Neural crest cell (in vitro differentiated cells): ENCODE results near the gene GPR78. TPM values are rescaled to one million over a fixed set of nuclear protein-coding genes. Genes with fewer than 3 reads are reported as not detected.

Experiments
- DNase-seq: peaks from one replicate; pipeline ENCODE4 v3.0.0; 2021; ENCODE audit warnings: low read depth, mixed read lengths, low spot score
- H3K27ac Mint-ChIP-seq: one replicate; pipeline ENCODE4 v1.8.0; 2021; ENCODE audit warnings: mild to moderate bottlenecking, mixed read lengths; ENCODE audit not compliant: unreplicated experiment
- H3K27me3 Mint-ChIP-seq: 2 replicates; pipeline ENCODE4 v1.8.0; 2021; ENCODE audit warnings: low read depth, mild to moderate bottlenecking, mixed read lengths
- H3K36me3 Mint-ChIP-seq: 2 replicates; pipeline ENCODE4 v1.8.0; 2021; ENCODE audit warnings: low read depth, mild to moderate bottlenecking, mixed read lengths
- H3K4me1 Mint-ChIP-seq: 2 replicates; pipeline ENCODE4 v1.8.0; 2021; ENCODE audit warnings: mixed read lengths
- H3K4me3 Mint-ChIP-seq: one replicate; pipeline ENCODE4 v1.8.0; 2021; ENCODE audit warnings: mild to moderate bottlenecking, mixed read lengths
- H3K9me3 Mint-ChIP-seq: 2 replicates; pipeline ENCODE4 v1.8.0; 2021; ENCODE audit warnings: mixed read lengths
- CTCF ChIP-seq: fragments of 200-600 bp; sonication (generic); conservative IDR thresholded peaks from 2 replicates; pipeline ENCODE4 v1.5.0; 2021; ENCODE audit warnings: antibody characterized with exemption, mild to moderate bottlenecking
- total RNA-seq: library from RNA; stranded (reverse); gene quantifications from 2 replicates; pipeline ENCODE4 v1.2.1, GENCODE V29; 2021

Gene GPR78
- total RNA-seq, 1 donor from 2014 or later, result not detected

GRCh38 chr4:8605289-8605688 lies 25.1 kb downstream of the GPR78 start:
- H3K27ac Mint-ChIP-seq, result no peak overlapping the region
- no peaks in the 10 kb centered on the region for H3K36me3 Mint-ChIP-seq
- no peaks in the 10 kb centered on the region for H3K9me3 Mint-ChIP-seq
- no peaks in the 10 kb centered on the region for H3K4me1 Mint-ChIP-seq
- no peak for DNase-seq
- no peak for TF ChIP-seq CTCF
- H3K4me3 Mint-ChIP-seq, result no peak overlapping the region
- peaks cover 14% of the 10 kb centered on the region for H3K27me3 Mint-ChIP-seq

GRCh38 chr4:8606476-8606875 lies 26.3 kb downstream of the GPR78 start:
- Mint-ChIP-seq H3K36me3 (no peaks in the 10 kb centered on the region), H3K27ac (no peak overlapping the region), H3K4me3 (no peak overlapping the region), H3K27me3 (peaks cover 16% of the 10 kb centered on the region), H3K9me3 (no peaks in the 10 kb centered on the region), H3K4me1 (no peaks in the 10 kb centered on the region)
- TF ChIP-seq CTCF, result no peak
- no peak for DNase-seq

GRCh38 chr4:8606966-8607365 lies 26.8 kb downstream of the GPR78 start:
- no peaks in the 10 kb centered on the region for H3K36me3 Mint-ChIP-seq
- H3K9me3 Mint-ChIP-seq, result no peaks in the 10 kb centered on the region
- no peak for TF ChIP-seq CTCF
- no peak for DNase-seq
- no peak overlapping the region for H3K4me3 Mint-ChIP-seq
- H3K4me1 Mint-ChIP-seq, result no peaks in the 10 kb centered on the region
- H3K27me3 Mint-ChIP-seq, result peaks cover 19% of the 10 kb centered on the region
- no peak overlapping the region for H3K27ac Mint-ChIP-seq

- H3K27ac Mint-ChIP-seq, result no peak overlapping the region
- DNase-seq, result peak; percentile 90
- H3K9me3 Mint-ChIP-seq, result no peaks in the 10 kb centered on the region
- no peak overlapping the region for H3K4me3 Mint-ChIP-seq
- H3K36me3 Mint-ChIP-seq, result no peaks in the 10 kb centered on the region
- H3K27me3 Mint-ChIP-seq, result peaks cover 14% of the 10 kb centered on the region
- TF ChIP-seq CTCF, result peak; percentile 96
- no peaks in the 10 kb centered on the region for H3K4me1 Mint-ChIP-seq
Observed at GRCh38 chr4:8607603-8608481, 27.6 kb downstream of the GPR78 start.

- Mint-ChIP-seq H3K27ac (no peak overlapping the region), H3K36me3 (no peaks in the 10 kb centered on the region), H3K27me3 (peaks cover 14% of the 10 kb centered on the region), H3K9me3 (no peaks in the 10 kb centered on the region), H3K4me3 (no peak overlapping the region), H3K4me1 (no peaks in the 10 kb centered on the region)
- no peak for DNase-seq
- no peak for TF ChIP-seq CTCF
Observed at GRCh38 chr4:8608714-8609391, 28.7 kb downstream of the GPR78 start.
